Measurements from ENCODE around the gene RNF19B. TPM values are rescaled to one million over a fixed set of nuclear protein-coding genes. Genes with fewer than 3 reads are reported as not detected.
A peak's percentile ranks its signal among the peaks of the same experiment; 100 is the strongest.

The RNF19B gene
- total RNA-seq, 3 donors from 2014 or later (not counting 1 experiment from before 2014, with no cell fraction given), result 44.2 to 110 (median 54.3) TPM

DNA sequence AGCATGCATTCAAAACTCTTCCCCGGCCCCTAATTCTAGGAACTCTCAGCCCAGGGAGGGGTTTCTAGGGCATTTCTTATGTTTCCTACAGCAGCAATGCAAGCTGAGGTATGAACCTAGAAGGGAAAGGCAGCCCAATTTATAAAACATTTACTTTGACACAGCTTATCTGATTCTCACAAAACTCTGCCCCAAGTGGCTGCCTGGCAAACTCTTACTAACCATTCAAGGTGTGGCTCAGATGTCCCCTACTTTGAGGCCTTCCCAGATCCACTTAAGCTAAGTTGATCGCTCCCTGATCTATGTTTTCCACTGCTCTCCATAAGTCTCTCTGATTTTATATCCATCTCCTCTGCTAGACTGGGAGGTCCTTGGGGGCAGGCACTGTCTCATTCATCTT is 36.7 kb upstream of the RNF19B start:
- no peak overlapping the region for H3K27ac ChIP-seq (ENCODE audit: low read length)
- WGBS (ENCODE audit: insufficient coverage), result 93% methylated on average over 2 of the region's 2 CpGs

DNA sequence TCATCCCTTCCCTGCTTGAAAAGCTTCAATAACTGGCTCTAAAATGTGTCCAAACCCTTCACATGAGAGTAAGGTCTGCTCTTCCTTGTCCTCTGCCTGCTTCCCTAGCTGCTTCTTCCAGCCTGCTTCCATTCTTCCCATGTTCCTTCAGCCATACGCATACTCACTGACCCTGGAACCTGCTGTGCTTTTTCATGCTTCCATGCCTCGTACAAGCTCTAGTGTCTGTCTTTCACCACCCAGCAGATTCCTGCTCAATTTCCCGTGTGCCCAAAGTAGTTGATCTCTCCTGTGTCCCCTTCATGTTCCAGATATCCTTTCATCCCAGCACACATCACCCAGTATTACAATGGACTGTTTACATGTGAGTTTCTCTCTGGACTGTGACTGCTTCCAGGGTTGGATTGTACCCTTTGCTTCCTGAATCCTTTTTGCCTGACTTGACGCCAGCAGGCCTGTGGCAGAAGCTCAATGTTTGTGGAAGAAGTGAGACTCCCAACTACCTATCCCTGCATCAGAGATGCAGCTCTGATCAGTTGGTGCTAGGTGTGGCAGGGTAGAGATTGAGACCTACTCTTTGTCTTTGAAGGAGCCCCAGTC is 35.9 kb upstream of the RNF19B start:
- Histone ChIP-seq H3K27me3 (ENCODE audit: control insufficient read depth, insufficient read depth, low read length) (no peaks in the 10 kb centered on the region), H3K9me3 (ENCODE audit: control insufficient read depth, insufficient read depth, low read length) (no peaks in the 10 kb centered on the region), H3K4me1 (ENCODE audit: control insufficient read depth, insufficient read depth, low read length) (peaks cover 9% of the 10 kb centered on the region), H3K27ac (ENCODE audit: low read length) (no peak overlapping the region), H3K36me3 (ENCODE audit: control insufficient read depth, insufficient read depth, low read length) (no peaks in the 10 kb centered on the region), H3K4me3 (ENCODE audit: low read length) (no peak overlapping the region)
- 92% methylated on average over 4 of the region's 4 CpGs for WGBS (ENCODE audit: insufficient coverage)
- TF ChIP-seq, protein P1, sequence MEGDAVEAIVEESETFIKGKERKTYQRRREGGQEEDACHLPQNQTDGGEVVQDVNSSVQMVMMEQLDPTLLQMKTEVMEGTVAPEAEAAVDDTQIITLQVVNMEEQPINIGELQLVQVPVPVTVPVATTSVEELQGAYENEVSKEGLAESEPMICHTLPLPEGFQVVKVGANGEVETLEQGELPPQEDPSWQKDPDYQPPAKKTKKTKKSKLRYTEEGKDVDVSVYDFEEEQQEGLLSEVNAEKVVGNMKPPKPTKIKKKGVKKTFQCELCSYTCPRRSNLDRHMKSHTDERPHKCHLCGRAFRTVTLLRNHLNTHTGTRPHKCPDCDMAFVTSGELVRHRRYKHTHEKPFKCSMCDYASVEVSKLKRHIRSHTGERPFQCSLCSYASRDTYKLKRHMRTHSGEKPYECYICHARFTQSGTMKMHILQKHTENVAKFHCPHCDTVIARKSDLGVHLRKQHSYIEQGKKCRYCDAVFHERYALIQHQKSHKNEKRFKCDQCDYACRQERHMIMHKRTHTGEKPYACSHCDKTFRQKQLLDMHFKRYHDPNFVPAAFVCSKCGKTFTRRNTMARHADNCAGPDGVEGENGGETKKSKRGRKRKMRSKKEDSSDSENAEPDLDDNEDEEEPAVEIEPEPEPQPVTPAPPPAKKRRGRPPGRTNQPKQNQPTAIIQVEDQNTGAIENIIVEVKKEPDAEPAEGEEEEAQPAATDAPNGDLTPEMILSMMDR (IDR thresholded peaks at IDR 0.05), result no peak
- Mint-ChIP-seq H3K27ac (peak overlapping the region in 1 of 2 donors; percentile 15), H3K36me3 (no peaks in the 10 kb centered on the region), H3K9me3 (no peaks in the 10 kb centered on the region), H3K4me3 (no peak overlapping the region), H3K4me1 (peaks cover 8 to 29% of the 10 kb centered on the region in 2 donors), H3K27me3 (ENCODE audit: low read depth in 2 of 2) (no peaks in the 10 kb centered on the region)
- ATAC-seq (no peak), DNase-seq (no peak)
- intact Hi-C loops (cut with micrococcal nuclease), result loop anchor here (5.0 kb wide), 1 partner anchor 68 kb away; no protein-coding TSS in a partner anchor

More for the DNA sequence above, 36.7 kb upstream of the RNF19B start:
- H3K27me3 Mint-ChIP-seq (ENCODE audit: low read depth in 2 of 2), result no peaks in the 10 kb centered on the region
- intact Hi-C loops (cut with micrococcal nuclease), result loop anchor here (5.0 kb wide), 1 partner anchor 69 kb away; no protein-coding TSS in a partner anchor
- no peaks in the 10 kb centered on the region for H3K9me3 ChIP-seq (ENCODE audit: control insufficient read depth, insufficient read depth, low read length)
- DNase-seq (peak in 1 of 2 donors; percentile 34), ATAC-seq (no peak)
- H3K27me3 ChIP-seq (ENCODE audit: control insufficient read depth, insufficient read depth, low read length), result no peaks in the 10 kb centered on the region
- H3K4me3 ChIP-seq (ENCODE audit: low read length), result no peak overlapping the region
- H3K9me3 Mint-ChIP-seq, result no peaks in the 10 kb centered on the region
- H3K27ac Mint-ChIP-seq, result no peak overlapping the region
- H3K36me3 ChIP-seq (ENCODE audit: control insufficient read depth, insufficient read depth, low read length), result no peaks in the 10 kb centered on the region
- no peaks in the 10 kb centered on the region for H3K36me3 Mint-ChIP-seq
- H3K4me1 ChIP-seq (ENCODE audit: control insufficient read depth, insufficient read depth, low read length), result peaks cover 9% of the 10 kb centered on the region
- peaks cover 8 to 29% of the 10 kb centered on the region in 2 donors for H3K4me1 Mint-ChIP-seq
- no peak overlapping the region for H3K4me3 Mint-ChIP-seq
- TF ChIP-seq, protein P1 (IDR thresholded peaks at IDR 0.05), result no peak

DNA sequence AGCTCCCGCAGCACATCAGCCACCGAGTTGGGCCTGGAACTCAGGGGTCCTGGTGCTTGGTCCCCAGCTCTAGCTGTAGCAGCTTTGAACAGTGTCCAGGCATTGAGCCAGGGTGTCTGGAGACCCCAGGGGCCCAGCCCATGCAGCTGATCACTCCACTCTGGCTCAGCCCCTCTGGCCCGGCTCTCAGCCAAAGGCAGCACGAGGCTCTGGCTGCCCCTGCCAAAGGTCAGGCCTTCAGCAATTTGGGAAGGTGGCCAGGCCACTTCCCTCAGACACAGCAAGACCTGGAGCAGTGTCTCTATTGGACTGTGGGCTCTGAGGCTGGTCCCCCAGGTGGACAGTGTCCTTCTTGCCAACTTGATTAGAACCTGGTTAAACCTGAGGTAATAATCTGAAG is 34.4 kb upstream of the RNF19B start:
- no peak overlapping the region for H3K27ac Mint-ChIP-seq

More for the DNA sequence above, 34.4 kb upstream of the RNF19B start:
- intact Hi-C loops (cut with micrococcal nuclease), result no loop called here
- DNase-seq (no peak), ATAC-seq (no peak)
- no peak overlapping the region for H3K27ac ChIP-seq (ENCODE audit: low read length)
- no peaks in the 10 kb centered on the region for H3K9me3 ChIP-seq (ENCODE audit: control insufficient read depth, insufficient read depth, low read length)
- no peaks in the 10 kb centered on the region for H3K27me3 ChIP-seq (ENCODE audit: control insufficient read depth, insufficient read depth, low read length)
- no peaks in the 10 kb centered on the region for H3K9me3 Mint-ChIP-seq
- no peak overlapping the region for H3K4me3 Mint-ChIP-seq
- H3K36me3 Mint-ChIP-seq, result no peaks in the 10 kb centered on the region
- H3K36me3 ChIP-seq (ENCODE audit: control insufficient read depth, insufficient read depth, low read length), result no peaks in the 10 kb centered on the region
- H3K4me1 ChIP-seq (ENCODE audit: control insufficient read depth, insufficient read depth, low read length), result peaks cover 9% of the 10 kb centered on the region
- no peaks in the 10 kb centered on the region for H3K27me3 Mint-ChIP-seq (ENCODE audit: low read depth in 2 of 2)
- H3K4me3 ChIP-seq (ENCODE audit: low read length), result no peak overlapping the region
- H3K4me1 Mint-ChIP-seq, result peaks cover 12 to 29% of the 10 kb centered on the region in 2 donors
- TF ChIP-seq, protein P1 (IDR thresholded peaks at IDR 0.05), result no peak
- WGBS (ENCODE audit: insufficient coverage), result 94% methylated on average over 4 of the region's 4 CpGs

Measured in natural killer cell (primary cell).